ENCODE data around the gene SORCS3.

The SORCS3 gene

GRCh38 chr10:104824380-104825006 lies 183.4 kb downstream of the SORCS3 start:
- H2AFZ ChIP-seq (ENCODE audit: low read length) = no peak overlapping the region
- H3F3A ChIP-seq (ENCODE audit: insufficient read depth, low read length) = no peaks in the 10 kb centered on the region
- no peaks in the 10 kb centered on the region for H3K36me3 ChIP-seq (replicated peaks; ENCODE audit: insufficient read depth, low read length)
- H4K20me1 ChIP-seq (ENCODE audit: insufficient read depth, low read length) = no peaks in the 10 kb centered on the region
- no peak overlapping the region for H3K27ac ChIP-seq (ENCODE audit: low read length)
- H3K79me2 ChIP-seq (ENCODE audit: low read length) = no peaks in the 10 kb centered on the region
- no peak for TF ChIP-seq EZH2 (optimal IDR thresholded peaks at IDR 0.05; ENCODE audit: low read depth, low read length)
- no peak for TF ChIP-seq EZH2phosphoT487 (IDR thresholded peaks at IDR 0.05; ENCODE audit: low read length)
- no peak for TF ChIP-seq CTCF (IDR thresholded peaks at IDR 0.05; ENCODE audit: low read length)
- H3K9me2 ChIP-seq (replicated peaks; ENCODE audit: insufficient read depth, low read length) = no peaks in the 10 kb centered on the region
- no peak overlapping the region for H3K9ac ChIP-seq (ENCODE audit: low read length)
- no peaks in the 10 kb centered on the region for H3K27me3 ChIP-seq (replicated peaks; ENCODE audit: insufficient read depth, low read length)
- H3K9me3 ChIP-seq (replicated peaks; ENCODE audit: insufficient read depth, low read length) = no peaks in the 10 kb centered on the region
- DNase-seq = peak; percentile 64
- H3K4me1 ChIP-seq (ENCODE audit: low read length) = no peaks in the 10 kb centered on the region
- no peak overlapping the region for H3K4me3 ChIP-seq (ENCODE audit: low read length)
- H3K4me2 ChIP-seq (ENCODE audit: low read depth, low read length) = no peak overlapping the region

GRCh38 chr10:104831272-104831671 lies 190.2 kb downstream of the SORCS3 start:
- Histone ChIP-seq H3K79me2 (ENCODE audit: low read length) (no peaks in the 10 kb centered on the region), H3K4me1 (ENCODE audit: low read length) (no peaks in the 10 kb centered on the region), H3K4me2 (ENCODE audit: low read depth, low read length) (no peak overlapping the region), H3F3A (ENCODE audit: insufficient read depth, low read length) (no peaks in the 10 kb centered on the region), H3K9me2 (replicated peaks; ENCODE audit: insufficient read depth, low read length) (no peaks in the 10 kb centered on the region), H3K4me3 (ENCODE audit: low read length) (no peak overlapping the region), H3K36me3 (replicated peaks; ENCODE audit: insufficient read depth, low read length) (no peaks in the 10 kb centered on the region), H3K27ac (ENCODE audit: low read length) (no peak overlapping the region), H4K20me1 (ENCODE audit: insufficient read depth, low read length) (no peaks in the 10 kb centered on the region), H3K9me3 (replicated peaks; ENCODE audit: insufficient read depth, low read length) (no peaks in the 10 kb centered on the region), H2AFZ (ENCODE audit: low read length) (no peak overlapping the region), H3K9ac (ENCODE audit: low read length) (no peak overlapping the region), H3K27me3 (replicated peaks; ENCODE audit: insufficient read depth, low read length) (no peaks in the 10 kb centered on the region)
- TF ChIP-seq EZH2 (optimal IDR thresholded peaks at IDR 0.05; ENCODE audit: low read depth, low read length) (no peak), CTCF (IDR thresholded peaks at IDR 0.05; ENCODE audit: low read length) (no peak), EZH2phosphoT487 (IDR thresholded peaks at IDR 0.05; ENCODE audit: low read length) (no peak)
- DNase-seq = no peak

- no peak overlapping the region for H3K27ac ChIP-seq (ENCODE audit: low read length)
- no peaks in the 10 kb centered on the region for H3K9me2 ChIP-seq (replicated peaks; ENCODE audit: insufficient read depth, low read length)
- no peaks in the 10 kb centered on the region for H3K36me3 ChIP-seq (replicated peaks; ENCODE audit: insufficient read depth, low read length)
- H3K9ac ChIP-seq (ENCODE audit: low read length) = no peak overlapping the region
- H3K9me3 ChIP-seq (replicated peaks; ENCODE audit: insufficient read depth, low read length) = no peaks in the 10 kb centered on the region
- TF ChIP-seq EZH2phosphoT487 (IDR thresholded peaks at IDR 0.05; ENCODE audit: low read length) = no peak
- no peak for TF ChIP-seq CTCF (IDR thresholded peaks at IDR 0.05; ENCODE audit: low read length)
- no peak for TF ChIP-seq EZH2 (optimal IDR thresholded peaks at IDR 0.05; ENCODE audit: low read depth, low read length)
- DNase-seq = no peak
- H3F3A ChIP-seq (ENCODE audit: insufficient read depth, low read length) = no peaks in the 10 kb centered on the region
- H3K4me1 ChIP-seq (ENCODE audit: low read length) = no peaks in the 10 kb centered on the region
- H3K27me3 ChIP-seq (replicated peaks; ENCODE audit: insufficient read depth, low read length) = no peaks in the 10 kb centered on the region
- no peak overlapping the region for H3K4me2 ChIP-seq (ENCODE audit: low read depth, low read length)
- H3K4me3 ChIP-seq (ENCODE audit: low read length) = no peak overlapping the region
- H2AFZ ChIP-seq (ENCODE audit: low read length) = no peak overlapping the region
- no peaks in the 10 kb centered on the region for H4K20me1 ChIP-seq (ENCODE audit: insufficient read depth, low read length)
- H3K79me2 ChIP-seq (ENCODE audit: low read length) = no peaks in the 10 kb centered on the region
Observed at GRCh38 chr10:104834580-104834979, 193.5 kb downstream of the SORCS3 start.

Measured in MM.1S (cell line).